Thyroid gland (tissue), 4 donors: ENCODE results near the gene ZCCHC13. TPM values are rescaled to one million over a fixed set of nuclear protein-coding genes. Genes with fewer than 3 reads are reported as not detected.
"Not testable (repeated sequence)": the region's sequence is repeated elsewhere in the genome, so short reads cannot be mapped to it uniquely, and the experiment has no call there.

Experiments used
- DNase-seq, 2 donors: peaks; one replicate each; pipeline ENCODE4 v3.0.0-alpha.2; 2019
- H3K27ac ChIP-seq, 3 donors: fragments of 200-600 bp; sonication (generic); 1 replicate in 2 of 3; 2 replicates in 1 of 3; pipeline ENCODE4 v1.5.1; 2016 to 2019; ENCODE audit warnings: mild to moderate bottlenecking in 1 of 3, moderate library complexity in 1 of 3
- H3K27me3 ChIP-seq: fragments of 200-600 bp; sonication (generic); one replicate; pipeline ENCODE4 v1.5.1; 2019
- H3K36me3 ChIP-seq, 2 donors: fragments of 200-600 bp; sonication (generic); one replicate each; pipeline ENCODE4 v1.5.1; 2016 to 2019
- H3K4me1 ChIP-seq, 2 donors: fragments of 200-600 bp; sonication (generic); one replicate each; pipeline ENCODE4 v1.5.1; 2017 to 2019
- H3K4me3 ChIP-seq, 3 donors: fragments of 200-600 bp; sonication (generic); replicated peaks in 1 of 3; 1 replicate in 2 of 3; 2 replicates in 1 of 3; pipeline ENCODE4 v1.5.1; 2016; ENCODE audit warnings: mild to moderate bottlenecking in 1 of 3
- H3K9me3 ChIP-seq: fragments of 200-600 bp; sonication (generic); one replicate; pipeline ENCODE4 v1.5.1; 2017
- CTCF ChIP-seq, 6 experiments: fragments of 200-600 bp in 3 of 6; fragments of 450-650 bp in 3 of 6; sonication (generic) in 3 of 6; IDR thresholded peaks; one replicate each; pipeline ENCODE4 v1.5.1; 2016 to 2019; ENCODE audit warnings: antibody characterized with exemption in 6 of 6, mild to moderate bottlenecking in 2 of 6, inconsistent platforms in 1 of 6, moderate library complexity in 1 of 6
- POLR2A ChIP-seq, 2 donors: fragments of 450-650 bp; IDR thresholded peaks; one replicate each; pipeline ENCODE4 v1.6.1; 2017; ENCODE audit warnings: antibody characterized with exemption in 2 of 2, mild to moderate bottlenecking in 2 of 2, moderate library complexity in 1 of 2
- WGBS, 2 donors: methylation state at CpG; one replicate each; pipeline ENCODE4 v1.1.5; 2017; 5-methylcytosine and 5-hydroxymethylcytosine counted together
- intact Hi-C: fragments of 100-400 bp; cut with DNase I; formaldehyde crosslinking; loops from one replicate; pipeline ENCODE4 v1.15.1; 2023
- total RNA-seq, 4 donors: library from RNA; depleted of rRNA; stranded (reverse); fragments of >200 nt; gene quantifications; one replicate each; pipeline ENCODE4 v1.2.3, GENCODE V29; 2016

Gene ZCCHC13
- total RNA-seq, 4 donors from 2014 or later: not detected

- no peaks in the 10 kb centered on the region for H3K27me3 ChIP-seq
- H3K4me3 ChIP-seq: no peak overlapping the region
- H3K4me1 ChIP-seq: no peaks in the 10 kb centered on the region
- no peaks in the 10 kb centered on the region for H3K9me3 ChIP-seq
- H3K36me3 ChIP-seq: no peaks in the 10 kb centered on the region
- TF ChIP-seq CTCF (IDR thresholded peaks at IDR 0.05) (no peak), POLR2A (IDR thresholded peaks at IDR 0.05) (no peak)
- intact Hi-C loops: no loop called here
- 92 to 97% methylated on average over 4 of the region's 4 CpGs for WGBS, 2 donors
- no peak overlapping the region for H3K27ac ChIP-seq
- no peak for DNase-seq
These were observed 14.7 kb downstream of the ZCCHC13 start for GRCh38 chrX:74318672-74319071.

GRCh38 chrX:74319321-74319720 is 15.3 kb downstream of the ZCCHC13 start:
- H3K27me3 ChIP-seq, H3K36me3 ChIP-seq, DNase-seq, H3K4me1 ChIP-seq, intact Hi-C loops, H3K4me3 ChIP-seq, H3K9me3 ChIP-seq, H3K27ac ChIP-seq: not testable (repeated sequence)
- 92% methylated on average over 2 of the region's 2 CpGs; no CpG with 5 or more reads in 1 of the 2 donors for WGBS, 2 donors

GRCh38 chrX:74321191-74321590 is 17.2 kb downstream of the ZCCHC13 start:
- H3K36me3 ChIP-seq: no peaks in the 10 kb centered on the region
- intact Hi-C loops: no loop called here
- no peak overlapping the region for H3K4me3 ChIP-seq
- no peaks in the 10 kb centered on the region for H3K27me3 ChIP-seq
- DNase-seq: no peak
- no peaks in the 10 kb centered on the region for H3K9me3 ChIP-seq
- no peaks in the 10 kb centered on the region for H3K4me1 ChIP-seq
- no peak overlapping the region for H3K27ac ChIP-seq
- WGBS, 2 donors: 89 to 94% methylated on average over 19 to 22 of the region's 27 CpGs
- TF ChIP-seq POLR2A (IDR thresholded peaks at IDR 0.05) (no peak), CTCF (IDR thresholded peaks at IDR 0.05) (no peak)

- Histone ChIP-seq H3K4me3 (no peak overlapping the region), H3K4me1 (no peaks in the 10 kb centered on the region), H3K27me3 (no peaks in the 10 kb centered on the region), H3K27ac (no peak overlapping the region), H3K9me3 (no peaks in the 10 kb centered on the region), H3K36me3 (no peaks in the 10 kb centered on the region)
- intact Hi-C loops: no loop called here
- TF ChIP-seq CTCF (IDR thresholded peaks at IDR 0.05): no peak
- TF ChIP-seq POLR2A (IDR thresholded peaks at IDR 0.05): no peak
- 65 to 73% methylated on average over 5 of the region's 5 CpGs for WGBS, 2 donors
- no peak for DNase-seq
These were observed 20.2 kb downstream of the ZCCHC13 start for GRCh38 chrX:74324131-74324530.

GRCh38 chrX:74325130-74326059 is 21.4 kb downstream of the ZCCHC13 start:
- WGBS, 2 donors: 19 to 20% methylated on average over 1 to 7 of the region's 9 CpGs
- Histone ChIP-seq H3K4me1 (no peaks in the 10 kb centered on the region), H3K4me3 (no peak overlapping the region), H3K27me3 (no peaks in the 10 kb centered on the region), H3K36me3 (no peaks in the 10 kb centered on the region), H3K9me3 (no peaks in the 10 kb centered on the region), H3K27ac (no peak overlapping the region)
- no peak for DNase-seq
- intact Hi-C loops: no loop called here
- no peak for TF ChIP-seq CTCF (IDR thresholded peaks at IDR 0.05)
